HG03432 (cell line): ENCODE data around the gene REC114.
"Not testable (repeated sequence)": the region's sequence is repeated elsewhere in the genome, so short reads cannot be mapped to it uniquely, and the experiment has no call there.

Source experiments
- ATAC-seq: cut with Tn5 transposase; IDR thresholded peaks from one replicate; pipeline ENCODE4 v1.9.1; 2021; ENCODE audit warnings: mild to moderate bottlenecking, moderate library complexity; ENCODE audit not compliant: unreplicated experiment

Gene REC114

GRCh38 chr15:73454096-73454495 is 11.1 kb downstream of the REC114 start:
- ATAC-seq: no peak

GRCh38 chr15:73455876-73456275 is 12.9 kb downstream of the REC114 start:
- no peak for ATAC-seq

- no peak for ATAC-seq
Measured at GRCh38 chr15:73457334-73457733, 14.4 kb downstream of the REC114 start.

GRCh38 chr15:73460662-73461061 is 17.7 kb downstream of the REC114 start:
- ATAC-seq: no peak

- no peak for ATAC-seq
Measured at GRCh38 chr15:73464602-73465001, 21.6 kb downstream of the REC114 start.

- no peak for ATAC-seq
Measured at GRCh38 chr15:73467758-73468157, 24.8 kb downstream of the REC114 start.

- no peak for ATAC-seq
Measured at GRCh38 chr15:73474785-73475184, 31.8 kb downstream of the REC114 start.

GRCh38 chr15:73476704-73477216 is 33.8 kb downstream of the REC114 start:
- ATAC-seq: no peak

GRCh38 chr15:73480050-73480449 is 37.1 kb downstream of the REC114 start:
- ATAC-seq: no peak

- ATAC-seq: no peak
Measured at GRCh38 chr15:73482166-73482565, 39.2 kb downstream of the REC114 start.

- no peak for ATAC-seq
Measured at GRCh38 chr15:73483053-73483452, 40.1 kb downstream of the REC114 start.

GRCh38 chr15:73485372-73485771 is 42.4 kb downstream of the REC114 start:
- ATAC-seq: no peak

- not testable (repeated sequence) for ATAC-seq
Measured at GRCh38 chr15:73485885-73486284, 42.9 kb downstream of the REC114 start.

GRCh38 chr15:73488698-73489097 is 45.7 kb downstream of the REC114 start:
- ATAC-seq: no peak

- ATAC-seq: no peak
Measured at GRCh38 chr15:73493922-73494321, 51.0 kb downstream of the REC114 start.

GRCh38 chr15:73495181-73495580 is 52.2 kb downstream of the REC114 start:
- no peak for ATAC-seq

GRCh38 chr15:73500696-73501095 is 57.7 kb downstream of the REC114 start:
- ATAC-seq: no peak

- ATAC-seq: no peak
Measured at GRCh38 chr15:73504885-73505284, 61.9 kb downstream of the REC114 start.

GRCh38 chr15:73515527-73515926 is 72.6 kb downstream of the REC114 start:
- no peak for ATAC-seq

GRCh38 chr15:73517566-73517965 is 74.6 kb downstream of the REC114 start:
- no peak for ATAC-seq

GRCh38 chr15:73518180-73518862 is 75.4 kb downstream of the REC114 start:
- ATAC-seq: no peak

- ATAC-seq: no peak
Measured at GRCh38 chr15:73518876-73519733, 76.1 kb downstream of the REC114 start.
